IPS DF 19.7 (cell line): Measurements from ENCODE around the gene MCF2L2.
"Not testable (repeated sequence)": the region's sequence is repeated elsewhere in the genome, so short reads cannot be mapped to it uniquely, and the experiment has no call there.

Experiments used
- DNase-seq: peaks from one replicate; pipeline ENCODE4 v3.0.0-alpha.2; 2013; ENCODE audit warnings: low read depth, low spot score

The MCF2L2 gene

DNA sequence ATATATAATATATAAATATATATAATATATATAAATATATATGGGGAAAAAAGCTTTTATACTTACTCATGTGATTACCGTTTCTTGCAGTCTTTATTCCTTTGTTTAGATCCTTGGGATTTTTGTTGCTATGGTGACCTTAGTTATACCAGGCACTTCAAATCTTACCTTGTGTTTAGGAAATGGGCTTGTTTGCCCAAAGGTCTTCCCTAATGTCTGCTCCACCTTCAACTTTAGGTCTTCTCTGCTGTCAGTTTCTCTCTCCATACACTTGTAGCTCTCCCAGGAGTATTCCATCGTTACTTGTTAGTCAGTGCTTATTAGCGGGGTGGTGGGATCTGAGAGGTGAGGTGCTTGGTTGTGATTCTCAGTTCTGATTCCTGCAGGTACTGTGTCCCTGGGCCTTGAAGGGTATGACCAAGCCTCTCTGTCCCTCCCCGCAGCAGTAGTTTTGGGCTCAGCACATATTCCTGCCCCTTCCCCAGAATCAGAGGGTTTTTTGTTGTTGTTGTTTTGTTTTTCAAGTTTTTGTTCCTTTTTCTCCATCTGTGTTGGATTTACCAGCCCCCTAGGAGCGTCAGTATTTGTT, 256.3 kb downstream of the MCF2L2 start:
- no peak for DNase-seq

DNA sequence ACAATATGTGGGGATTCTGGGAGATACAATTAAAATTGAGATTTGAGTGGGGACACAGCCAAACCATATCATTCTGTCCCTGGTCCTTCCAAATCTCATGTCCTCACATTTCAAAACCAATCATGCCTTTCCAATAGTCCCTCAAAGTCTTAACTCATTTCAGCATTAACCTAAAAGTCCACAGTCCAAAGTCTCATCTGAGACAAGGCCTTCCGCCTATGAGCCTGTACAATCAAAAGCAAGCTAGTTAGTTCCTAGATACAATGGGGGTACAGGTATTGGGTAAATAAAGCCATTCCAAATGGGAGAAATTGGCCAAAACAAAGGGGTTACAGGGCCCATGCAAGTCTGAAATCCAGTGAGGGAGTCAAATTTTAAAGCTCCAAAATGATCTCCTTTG, 260.4 kb downstream of the MCF2L2 start:
- DNase-seq: not testable (repeated sequence)

DNA sequence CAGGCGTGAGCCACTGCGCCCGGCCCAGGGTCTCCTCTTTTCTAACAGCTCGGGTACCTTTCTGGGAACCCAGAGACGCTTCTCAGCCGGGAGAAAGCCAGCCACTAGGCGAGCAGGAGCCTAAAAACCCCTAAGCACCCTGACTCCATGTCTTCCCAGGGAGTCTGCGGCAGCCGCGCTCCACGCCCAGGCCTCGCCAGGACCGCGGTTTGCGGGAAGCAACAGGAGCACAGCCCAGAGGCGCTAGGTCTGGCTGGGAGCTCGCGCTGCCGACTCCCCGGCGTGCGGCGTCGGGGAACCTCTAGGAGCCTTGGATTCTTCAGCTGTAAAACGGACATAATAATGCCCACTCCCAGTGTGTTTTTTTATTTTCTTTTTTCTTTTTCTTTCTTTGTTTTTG, 264.9 kb downstream of the MCF2L2 start:
- DNase-seq: no peak

DNA sequence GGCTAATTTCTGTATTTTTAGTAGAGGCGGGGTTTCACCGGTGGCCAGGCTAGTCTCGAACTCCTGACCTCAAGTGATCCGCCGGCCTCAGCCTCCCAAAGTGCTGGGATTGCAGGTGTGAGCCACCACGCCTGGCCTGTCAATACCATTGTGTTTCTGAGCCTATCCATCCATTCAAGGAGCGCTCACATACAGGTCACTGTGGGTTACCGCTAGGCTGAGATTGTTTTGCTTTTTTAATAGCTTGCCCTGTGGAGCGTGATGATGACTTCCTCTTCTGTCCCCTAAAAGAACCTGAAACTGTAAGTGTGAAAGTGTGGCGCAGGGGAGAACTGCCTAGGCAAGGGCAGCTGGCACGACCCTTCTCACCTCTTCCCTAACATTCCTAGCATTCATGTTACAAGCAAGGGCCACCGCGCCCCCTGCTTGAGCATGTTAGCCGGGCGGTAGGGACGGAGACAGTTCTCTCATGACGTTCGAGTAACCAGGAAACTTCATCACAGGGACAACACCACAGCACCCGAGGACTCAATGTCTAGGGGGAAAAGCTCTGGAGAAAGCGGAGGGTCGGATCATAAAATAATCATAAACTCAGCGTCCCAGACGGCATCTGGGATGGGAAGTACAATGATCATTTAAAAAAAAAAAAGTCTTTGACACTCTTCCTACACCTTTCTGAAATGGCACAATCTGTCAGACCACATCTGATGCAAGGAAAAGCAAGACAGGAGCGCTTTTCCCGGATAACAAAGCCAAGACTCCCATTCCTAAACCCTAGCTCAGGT, 266.7 kb downstream of the MCF2L2 start:
- DNase-seq: no peak

DNA sequence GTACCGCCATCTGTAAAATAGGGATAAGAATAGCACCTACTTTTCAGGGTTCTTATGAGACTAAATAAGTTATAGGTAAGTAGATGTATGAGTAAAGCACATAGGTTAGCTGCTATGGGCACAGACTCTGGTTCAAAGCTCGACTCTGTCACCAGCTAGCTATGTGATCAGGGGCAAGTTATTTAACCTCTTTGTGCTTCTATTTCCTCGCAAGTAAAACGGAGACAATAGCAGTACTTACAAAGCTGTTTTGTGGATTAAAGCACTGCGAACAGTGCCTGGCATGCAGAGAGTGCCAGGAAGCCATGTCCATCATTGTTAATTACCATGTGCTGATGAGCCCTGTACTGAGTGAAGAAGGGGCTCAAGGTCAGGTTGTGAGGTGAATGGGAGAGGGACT, 267.8 kb downstream of the MCF2L2 start:
- DNase-seq: no peak

DNA sequence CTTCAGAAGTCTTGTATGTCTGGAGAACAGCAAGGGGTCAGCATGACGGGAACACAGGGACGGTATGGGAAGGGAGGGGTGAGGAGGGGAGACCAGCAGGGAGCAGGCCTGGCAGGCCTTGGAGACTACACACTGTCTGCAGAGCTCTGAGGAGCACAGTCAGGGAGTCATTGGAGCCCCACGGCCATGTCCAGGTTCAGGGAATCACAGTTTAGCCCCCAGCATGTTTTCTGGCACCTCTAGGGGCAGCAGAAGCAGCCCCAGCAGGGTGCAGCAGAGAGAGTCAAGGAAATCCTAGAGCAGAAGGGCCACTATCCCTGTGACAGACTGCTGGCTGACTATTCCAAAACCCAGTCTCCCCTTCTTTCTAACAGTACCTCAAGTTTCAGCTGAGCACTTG, 269.1 kb downstream of the MCF2L2 start:
- no peak for DNase-seq

DNA sequence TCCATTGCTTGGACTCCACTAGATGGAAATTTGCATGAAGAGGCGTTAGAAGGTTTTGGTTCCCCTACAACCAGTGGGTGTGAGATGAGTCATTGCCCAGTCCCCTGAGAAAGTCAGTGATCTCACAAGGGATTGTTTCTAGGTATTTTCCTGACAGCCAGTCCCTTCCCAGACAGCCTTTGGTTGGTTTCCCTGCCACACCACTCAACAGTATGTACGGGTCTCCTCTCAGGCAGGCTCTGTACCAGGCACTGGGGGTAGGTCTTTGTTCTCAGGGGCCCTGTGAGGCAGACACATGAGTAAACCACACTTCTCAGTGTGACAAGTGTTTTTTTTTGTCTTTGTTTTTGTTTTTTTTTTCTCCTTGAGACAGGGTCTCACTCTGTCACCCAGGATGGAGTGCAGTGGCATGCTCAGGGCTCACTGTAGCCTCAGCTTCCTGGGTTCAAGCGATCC, 269.8 kb downstream of the MCF2L2 start:
- DNase-seq: no peak

DNA sequence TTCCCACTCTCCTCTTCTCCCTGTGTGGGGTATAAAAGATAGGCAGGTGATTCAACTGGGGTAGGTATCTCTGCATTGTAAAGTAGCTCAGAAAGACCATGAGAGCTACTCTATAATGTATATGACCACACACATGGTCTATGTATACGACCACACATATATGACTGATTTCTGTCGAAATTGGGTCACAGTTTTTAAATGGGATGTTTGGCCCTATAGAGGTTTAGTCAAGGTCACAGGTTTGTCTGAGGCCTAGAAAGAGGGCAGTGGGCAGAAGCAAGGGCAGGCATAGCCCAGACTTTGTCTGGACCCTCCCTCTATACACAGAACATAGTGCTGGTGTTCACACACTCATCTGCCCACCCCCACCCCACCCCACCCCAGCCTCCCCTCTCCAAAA, 270.3 kb downstream of the MCF2L2 start:
- no peak for DNase-seq

DNA sequence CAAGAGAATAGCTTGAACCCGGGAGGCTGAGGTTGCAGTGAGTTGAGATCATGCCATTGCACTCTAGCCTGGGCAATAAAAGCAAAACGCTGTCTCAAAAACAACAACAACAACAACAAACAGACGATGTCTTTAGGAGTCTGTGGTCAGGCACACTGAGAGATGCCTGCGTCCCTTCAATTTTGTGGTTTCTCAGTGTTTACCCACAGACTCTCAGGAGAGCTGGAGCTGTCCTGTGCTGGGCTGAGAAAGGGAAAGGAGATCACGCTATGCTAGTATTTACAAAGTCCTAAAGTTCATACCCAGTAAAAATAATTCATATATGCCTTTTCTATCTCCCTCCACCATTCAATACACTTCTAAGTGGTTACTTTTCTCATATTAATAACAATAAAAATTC, 272.2 kb downstream of the MCF2L2 start:
- no peak for DNase-seq

DNA sequence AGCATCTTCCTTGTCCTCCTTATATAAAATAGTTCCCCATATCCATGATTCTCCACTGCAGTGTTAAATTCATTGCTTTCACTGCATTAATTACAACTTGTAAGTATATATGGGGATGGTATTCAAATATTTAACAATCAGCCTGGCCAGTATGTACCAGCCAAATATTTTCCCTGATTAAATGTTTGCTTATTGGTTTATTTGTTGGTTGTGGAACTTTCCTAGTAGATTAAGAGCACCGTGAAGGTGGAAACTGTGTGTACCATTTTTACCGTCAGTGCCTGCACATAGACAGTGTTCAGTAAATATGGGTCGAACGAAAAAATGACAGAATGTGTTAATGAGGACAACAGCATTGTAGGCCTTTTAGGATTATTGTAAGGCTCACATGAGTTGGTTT, 272.9 kb downstream of the MCF2L2 start:
- no peak for DNase-seq

DNA sequence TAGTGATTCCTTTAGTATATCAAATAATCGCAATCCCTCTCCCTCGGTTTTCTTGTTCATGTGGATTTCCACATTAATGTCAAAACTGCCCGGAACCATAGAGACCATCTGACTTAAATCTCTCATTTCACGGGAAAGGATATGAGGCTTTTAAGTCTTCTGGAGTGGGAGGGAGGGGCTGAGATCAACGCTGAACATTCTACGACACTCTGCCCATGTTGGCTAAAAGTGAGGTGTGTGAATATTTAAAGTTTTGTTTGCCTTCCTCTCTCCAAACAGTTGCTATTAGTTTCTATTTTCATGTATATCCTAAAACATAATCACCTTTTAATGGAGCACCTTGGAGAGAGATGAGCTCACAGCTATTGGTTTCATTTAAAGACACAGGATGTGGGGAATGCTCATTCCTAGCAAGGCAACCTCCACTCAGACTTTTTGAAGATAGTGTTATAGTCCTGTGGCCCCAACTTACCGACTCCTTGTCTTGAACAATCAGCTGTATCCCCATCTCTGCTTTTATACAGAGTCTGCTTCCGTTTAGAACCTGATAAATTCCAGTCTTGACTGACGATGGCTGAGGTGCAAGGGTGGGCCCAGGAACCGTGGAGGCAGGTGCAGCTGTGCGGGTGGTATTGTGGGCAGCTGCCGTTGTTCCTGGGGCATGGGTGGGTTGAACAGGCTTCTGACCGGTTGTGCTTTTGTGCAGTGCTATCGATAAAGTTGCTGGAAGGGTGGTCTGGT, 275.0 kb downstream of the MCF2L2 start:
- no peak for DNase-seq

DNA sequence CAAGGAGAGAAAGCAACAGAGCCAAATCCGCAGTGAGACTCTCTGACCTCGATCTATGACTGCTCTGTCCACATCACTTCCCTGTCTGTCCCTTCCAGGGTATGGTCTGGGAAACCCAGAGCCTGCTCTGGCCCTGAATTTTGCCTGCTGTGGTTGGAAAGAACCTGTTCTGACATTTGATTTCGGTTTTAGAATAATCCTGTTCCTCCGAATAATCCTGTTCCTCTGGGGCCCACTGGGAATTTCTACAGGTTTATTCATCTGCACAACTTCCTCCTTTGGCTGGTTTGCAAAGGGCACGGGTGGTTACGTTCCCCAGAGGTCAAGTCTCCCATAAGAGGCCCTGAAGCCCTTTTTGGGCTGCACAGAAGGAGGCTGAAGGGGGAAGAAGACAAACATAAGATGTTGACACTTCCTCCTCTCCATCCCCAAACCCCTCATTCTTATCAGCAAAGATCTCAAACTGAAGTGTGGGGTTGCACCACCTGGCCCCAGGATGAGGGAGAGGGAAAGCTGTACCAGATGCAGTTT, 276.5 kb downstream of the MCF2L2 start:
- no peak for DNase-seq

DNA sequence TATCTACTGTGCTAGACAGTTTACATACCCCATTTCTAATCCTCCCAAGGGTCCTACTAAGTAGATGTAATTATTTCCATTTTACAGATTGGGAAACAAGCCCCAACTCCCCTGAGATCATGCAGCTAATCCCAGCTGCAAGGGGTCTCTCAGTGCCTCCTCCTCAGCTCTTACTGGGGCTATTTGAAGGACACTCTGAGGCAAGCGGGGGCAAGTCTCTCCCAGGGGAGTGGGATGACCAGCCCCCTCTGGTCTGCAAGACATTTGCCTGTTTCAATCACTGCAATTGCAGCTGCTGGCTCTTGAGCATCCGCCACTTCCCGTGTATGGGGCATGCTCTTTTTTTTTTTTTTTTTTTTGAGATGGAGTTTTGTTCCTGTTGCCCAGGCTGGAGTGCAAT, 277.3 kb downstream of the MCF2L2 start:
- DNase-seq: no peak

DNA sequence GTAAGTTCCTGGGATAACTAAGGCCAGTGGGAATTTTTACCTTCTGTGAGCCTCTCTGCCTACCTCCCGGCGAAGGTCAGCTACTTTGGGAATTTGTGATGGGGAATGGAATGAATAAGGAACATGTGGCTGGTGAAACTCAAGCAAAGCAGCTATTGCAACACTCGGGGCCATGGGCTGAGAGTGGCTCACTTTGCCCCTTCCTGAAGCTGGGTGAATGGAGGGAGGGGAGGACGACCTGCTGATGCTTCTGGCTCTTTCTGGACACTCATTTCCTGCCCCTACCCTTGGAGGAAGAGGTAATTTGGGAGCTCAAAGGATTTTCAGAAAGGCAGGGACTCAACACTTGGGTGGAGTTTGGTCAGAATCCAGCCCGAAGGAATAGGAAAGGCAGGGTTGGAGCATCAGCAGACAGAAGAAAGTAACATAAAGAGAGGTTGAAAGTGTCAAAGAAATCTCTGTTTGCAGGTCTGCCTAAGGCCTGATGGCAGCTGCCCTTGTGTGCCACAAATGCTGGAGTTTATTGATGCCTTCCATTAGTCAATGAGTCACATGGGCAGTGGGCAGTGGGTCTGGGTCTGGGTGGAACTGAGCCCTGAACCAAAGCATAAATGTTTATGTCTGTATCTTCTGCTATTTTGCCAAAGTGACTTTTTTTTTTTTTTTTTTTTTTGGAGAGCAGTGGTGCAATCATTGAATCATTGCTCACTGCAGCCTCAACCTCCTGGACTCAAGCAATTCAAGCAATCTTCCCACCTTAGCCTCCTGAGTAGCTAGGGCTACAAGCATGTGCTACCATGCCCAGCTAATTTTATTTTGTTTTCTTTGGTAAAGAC, 278.3 kb downstream of the MCF2L2 start:
- DNase-seq: no peak

DNA sequence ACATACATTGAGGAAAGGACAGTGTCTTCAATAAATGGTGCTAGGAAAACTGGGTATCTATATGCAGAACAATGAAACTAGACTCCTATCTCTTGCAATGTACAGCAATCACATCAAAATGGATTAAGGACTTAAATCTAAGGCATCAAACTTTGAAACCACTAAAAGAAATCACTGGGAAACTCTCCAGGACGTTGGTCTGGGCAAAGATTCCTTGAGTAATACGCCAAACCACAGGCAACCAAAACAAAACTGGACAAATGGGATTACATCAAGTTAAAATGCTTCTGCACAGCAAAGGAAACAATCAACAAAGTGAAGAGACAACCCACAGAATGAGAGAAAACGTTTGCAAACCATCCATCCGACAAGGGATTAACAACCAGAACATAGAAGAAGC, 280.4 kb downstream of the MCF2L2 start:
- no peak for DNase-seq

DNA sequence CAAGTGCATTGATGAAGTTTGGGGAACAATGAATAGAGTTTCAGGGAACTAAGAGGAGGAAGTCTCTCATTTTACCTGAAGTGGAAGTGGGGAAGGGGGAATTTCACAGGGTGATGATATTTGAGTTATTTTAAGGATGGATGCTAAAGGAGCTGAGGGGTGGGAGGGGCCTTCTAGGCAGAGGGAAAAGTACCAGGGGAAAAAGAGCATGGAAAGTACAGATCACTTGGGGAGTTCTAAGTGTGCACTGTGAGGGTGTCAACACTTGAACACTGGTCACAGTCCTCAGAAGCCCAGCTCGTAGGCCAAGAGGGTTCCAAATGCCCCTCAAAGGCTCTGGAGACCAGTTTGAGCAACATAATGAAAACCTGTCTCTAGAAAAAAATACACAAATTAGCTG, 284.1 kb downstream of the MCF2L2 start:
- DNase-seq: no peak

DNA sequence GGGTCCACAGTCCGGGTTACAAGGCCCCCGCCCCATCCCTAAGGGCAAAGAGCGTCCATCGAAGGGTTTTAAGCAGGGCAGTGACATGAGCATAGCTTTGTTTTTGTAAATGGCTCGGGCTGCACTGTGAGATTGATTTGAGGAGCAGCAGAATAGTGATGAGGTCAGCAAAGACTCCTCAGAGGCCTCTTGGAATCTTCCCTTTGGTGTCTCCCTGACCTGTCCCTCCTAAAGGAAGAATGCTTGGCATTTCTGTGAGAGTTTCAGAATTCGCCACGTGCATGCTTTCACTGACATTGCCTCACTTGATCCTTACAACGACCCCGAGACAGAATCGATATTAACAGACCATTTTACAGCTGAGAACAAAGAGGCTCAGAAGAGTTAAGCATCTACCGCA, 286.2 kb downstream of the MCF2L2 start:
- DNase-seq: no peak

DNA sequence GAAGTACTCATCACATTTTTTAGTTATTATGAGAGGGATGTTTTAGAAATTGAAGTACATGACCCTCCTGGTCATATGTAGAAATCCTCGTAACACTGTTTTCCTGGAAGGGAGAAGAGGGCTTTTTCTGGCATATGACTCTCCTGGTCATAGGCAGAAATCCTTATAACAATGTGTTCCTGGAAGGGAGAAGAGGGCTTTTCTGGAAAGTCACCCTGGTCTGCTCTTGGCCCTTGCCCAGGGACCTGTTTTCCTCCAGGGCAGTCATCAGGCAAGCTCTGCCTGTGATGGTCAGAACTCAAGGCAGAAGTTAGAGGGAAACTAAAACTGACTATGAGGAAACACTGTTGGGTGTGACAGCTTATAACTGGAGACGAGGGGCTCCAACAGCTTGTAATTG, 293.6 kb downstream of the MCF2L2 start:
- no peak for DNase-seq

DNA sequence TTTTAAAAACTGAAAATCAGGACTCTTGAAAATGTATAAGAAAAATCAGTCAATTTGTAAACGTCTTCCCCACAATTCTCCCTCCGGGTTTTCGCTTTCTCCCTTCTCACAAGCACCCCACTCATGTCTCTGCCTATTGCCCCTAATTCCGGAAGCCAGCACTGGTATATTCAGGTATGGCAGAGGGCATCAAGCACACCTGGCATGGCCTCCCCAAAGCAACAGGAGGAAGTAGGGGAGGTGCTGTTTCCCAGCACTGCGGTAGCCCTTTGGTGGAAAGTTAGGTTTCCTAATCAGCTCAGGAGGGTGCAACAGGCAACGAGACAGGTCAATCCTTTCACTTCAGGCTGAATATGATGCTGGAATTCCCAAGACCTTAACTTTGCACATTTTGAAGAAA, 296.0 kb downstream of the MCF2L2 start:
- no peak for DNase-seq

DNA sequence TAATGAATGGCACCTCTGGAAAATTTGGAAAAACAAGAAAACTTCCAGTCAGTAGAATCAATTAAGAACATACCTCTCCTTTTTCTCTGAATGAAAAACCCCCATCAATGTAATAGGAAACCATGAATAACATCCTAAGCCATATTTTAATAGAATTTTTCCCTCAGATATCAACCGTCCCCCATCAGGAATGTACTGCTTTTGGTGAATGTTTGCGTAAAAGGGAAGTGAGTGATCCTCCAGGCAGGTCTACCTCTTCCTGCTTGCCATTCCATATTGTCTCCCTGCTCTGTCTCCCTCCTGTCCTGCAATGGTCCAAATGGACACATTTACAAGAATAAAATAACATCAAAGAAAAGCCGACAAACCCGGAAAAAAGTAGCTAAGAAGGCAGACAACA, 296.7 kb downstream of the MCF2L2 start:
- no peak for DNase-seq

DNA sequence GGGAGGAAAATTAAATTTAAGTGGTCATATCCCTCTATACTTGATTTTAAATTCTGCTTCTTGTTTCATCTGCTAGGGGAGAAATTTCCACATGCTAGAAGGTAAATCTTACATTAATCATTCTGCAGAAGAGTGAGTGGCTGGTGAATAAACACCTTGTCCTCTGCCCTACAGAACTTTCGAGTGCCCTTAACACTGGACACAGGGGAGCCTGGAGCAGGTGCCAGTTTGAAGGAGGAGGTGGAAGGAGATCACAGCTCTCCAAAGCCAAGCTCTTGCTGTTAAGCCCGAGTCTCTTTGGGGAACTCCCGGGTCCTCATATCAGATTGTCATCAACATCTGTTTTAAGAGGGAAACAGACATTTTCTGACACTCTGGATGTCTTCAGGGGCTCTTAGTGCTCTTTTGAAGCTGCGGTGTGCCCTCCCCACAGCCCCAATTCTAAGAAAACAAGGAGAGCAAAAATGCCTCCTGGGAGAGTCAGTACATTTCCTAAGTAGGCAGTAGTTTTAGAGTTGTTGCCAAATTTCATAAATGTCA, 297.2 kb downstream of the MCF2L2 start:
- DNase-seq: no peak
